NCI-H2227 (cell line): ENCODE results near the gene RPS6KA6.

Experiments used
- DNase-seq: peaks from one replicate; lab custom pipeline; 2025; ENCODE audit not compliant: unreplicated experiment; lab: John Stamatoyannopoulos, UW

Gene RPS6KA6

DNA sequence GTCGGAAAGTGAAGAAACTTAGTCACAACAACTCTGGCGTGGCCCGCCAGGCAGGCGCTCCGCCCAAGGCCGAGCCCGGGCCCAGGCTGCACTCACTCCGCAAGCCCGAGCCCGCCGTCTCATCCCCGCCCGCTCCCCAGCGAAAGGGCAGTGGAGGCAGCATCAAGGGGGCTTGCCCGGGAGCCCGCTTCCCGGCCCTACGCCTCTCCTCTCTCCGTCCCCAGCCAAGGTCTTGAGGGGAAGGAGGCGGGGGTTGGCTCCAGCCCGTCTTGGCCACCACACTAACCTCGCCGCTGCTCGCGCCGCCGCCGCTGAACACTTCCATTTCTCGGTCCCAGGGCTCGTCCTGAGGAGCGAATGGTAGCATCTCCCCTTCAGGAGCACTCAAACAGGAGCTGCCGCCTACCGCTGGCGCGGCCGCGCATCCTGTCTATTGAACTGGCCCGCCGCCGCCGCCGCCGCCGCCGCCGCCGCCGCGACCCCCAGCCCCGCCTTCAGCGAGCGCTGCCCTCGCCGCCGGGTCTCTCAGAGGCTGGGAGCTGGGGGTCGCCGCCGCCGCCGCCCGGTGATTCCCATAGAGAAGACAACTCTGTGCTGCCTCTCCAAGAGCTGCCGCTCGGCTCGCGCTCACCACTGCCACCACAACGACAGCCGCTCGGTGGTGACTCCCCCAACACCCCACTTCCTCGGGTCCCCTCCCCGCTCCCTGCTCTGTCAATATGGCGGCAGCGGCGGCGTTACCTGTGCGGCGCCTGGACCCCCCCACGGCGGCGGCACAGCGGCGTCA is at the start of gene RPS6KA6:
Gene RPS6KA6 (minus strand): TSS at position 667 of the 787 bp plus-strand sequence. CDS start 300 bp downstream, at position 367.
- peak; percentile 65 for DNase-seq

DNA sequence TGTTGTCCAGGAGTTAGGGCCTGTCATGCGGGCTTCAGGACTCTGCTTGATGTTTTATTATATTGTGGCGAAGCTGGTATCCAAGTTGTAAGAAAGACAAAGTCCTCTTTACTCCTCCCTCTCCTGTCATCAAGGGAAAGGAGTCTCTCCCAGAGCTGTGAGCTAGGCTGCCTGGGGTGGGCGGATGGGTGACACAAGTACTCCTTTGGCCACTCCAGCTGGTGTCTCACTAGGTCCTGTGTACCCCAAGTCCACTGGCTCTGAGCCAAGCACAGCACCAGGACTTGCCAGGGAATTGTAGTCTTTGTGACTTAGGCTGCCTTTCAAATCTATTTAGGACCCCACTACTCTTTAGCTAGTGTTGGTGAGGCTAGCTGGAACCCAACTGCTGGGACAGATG is 36.7 kb upstream of the RPS6KA6 start:
- DNase-seq: no peak

DNA sequence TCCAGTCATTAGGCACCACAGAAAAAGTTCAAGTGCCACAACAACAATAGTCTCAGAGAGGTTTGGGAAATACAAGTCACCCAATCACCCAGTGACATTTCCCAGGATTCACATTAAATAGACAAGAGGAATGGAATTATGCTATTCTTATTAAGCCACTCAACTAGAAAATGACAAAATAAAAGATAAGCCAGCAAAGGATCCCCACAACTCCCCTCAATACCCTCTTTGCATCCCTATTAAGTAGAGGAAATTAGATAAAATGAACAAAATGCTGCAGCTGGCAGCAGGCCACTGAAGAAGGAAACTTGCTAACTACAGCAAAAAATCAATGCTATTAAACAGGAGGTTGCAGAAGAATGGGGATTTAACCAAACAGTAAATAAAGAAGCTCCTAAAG is 35.3 kb upstream of the RPS6KA6 start:
- no peak for DNase-seq

DNA sequence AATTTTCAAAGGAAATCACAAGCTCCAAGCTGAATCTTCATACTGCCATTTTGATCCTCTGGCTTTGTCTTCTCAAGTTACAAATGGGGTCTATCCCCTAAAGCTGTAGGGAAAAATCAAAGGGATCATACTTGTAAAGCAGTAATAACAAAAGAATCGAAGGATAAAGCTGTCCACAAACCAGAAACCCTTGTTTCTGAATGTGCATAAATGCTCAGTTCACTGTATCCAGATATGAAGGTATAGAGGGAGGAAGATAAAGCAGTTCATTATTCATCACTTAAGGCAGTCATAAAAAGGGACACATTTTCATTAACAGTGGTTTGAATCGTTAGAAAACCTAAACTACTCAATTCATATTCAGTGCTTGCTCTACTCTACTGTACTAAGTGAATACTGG is 33.2 kb upstream of the RPS6KA6 start:
- DNase-seq: no peak

DNA sequence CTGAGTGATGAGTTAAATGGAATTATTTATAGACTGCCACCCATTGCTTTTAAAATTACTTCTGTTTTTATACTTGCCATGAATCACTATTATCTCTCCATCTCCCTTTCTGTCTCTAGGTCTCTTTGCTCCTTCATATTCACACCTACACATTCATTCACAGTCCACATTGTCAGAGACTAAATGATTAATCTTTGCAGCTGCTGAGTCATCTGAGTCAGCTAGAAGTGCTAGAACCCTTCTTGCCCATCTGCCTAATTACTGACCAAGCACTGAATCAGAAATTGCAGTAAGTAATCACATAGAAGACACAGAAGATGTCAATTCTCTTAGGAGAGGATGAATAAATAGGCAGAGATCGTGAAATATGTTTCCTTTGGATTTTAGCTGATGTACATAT is 31.6 kb upstream of the RPS6KA6 start:
- DNase-seq: no peak

DNA sequence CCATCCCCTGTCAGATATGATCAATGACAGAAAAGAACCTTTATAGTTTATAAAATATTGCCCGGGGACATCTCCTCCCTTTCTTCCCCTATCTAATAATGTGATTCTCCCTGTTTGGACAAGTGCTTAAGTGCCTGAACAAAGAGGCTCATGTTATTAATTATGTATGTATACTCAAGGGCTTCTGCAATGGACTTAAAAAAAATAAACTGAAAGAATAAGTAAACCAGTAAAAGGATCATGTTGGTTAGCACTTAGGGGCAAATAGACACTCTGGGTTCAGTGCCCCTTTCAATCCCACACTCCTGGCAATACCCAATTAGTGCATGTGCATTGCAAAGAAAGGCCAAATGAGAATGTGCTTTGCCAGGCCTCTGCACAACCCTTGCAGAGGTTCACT is 30.7 kb upstream of the RPS6KA6 start:
- DNase-seq: no peak

DNA sequence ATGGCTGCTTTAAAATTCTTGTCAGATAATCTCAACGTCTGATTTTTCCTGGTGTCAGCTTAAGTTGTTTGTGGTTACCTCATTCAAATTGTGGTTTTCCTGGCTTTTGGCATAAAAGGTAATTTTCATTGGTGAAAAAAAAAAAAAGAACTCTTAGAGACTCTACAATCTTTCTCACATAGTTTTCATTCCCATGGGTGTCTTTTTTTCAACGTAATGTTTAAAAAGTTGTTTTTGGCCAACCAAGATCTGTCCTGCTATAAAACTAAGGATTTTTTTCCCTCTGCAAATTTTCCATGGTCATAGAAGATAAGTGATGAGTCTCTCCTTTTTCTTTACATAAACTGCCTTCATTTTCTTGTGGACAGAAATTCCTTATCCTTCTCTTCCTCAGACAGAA is 28.9 kb upstream of the RPS6KA6 start:
- DNase-seq: no peak

DNA sequence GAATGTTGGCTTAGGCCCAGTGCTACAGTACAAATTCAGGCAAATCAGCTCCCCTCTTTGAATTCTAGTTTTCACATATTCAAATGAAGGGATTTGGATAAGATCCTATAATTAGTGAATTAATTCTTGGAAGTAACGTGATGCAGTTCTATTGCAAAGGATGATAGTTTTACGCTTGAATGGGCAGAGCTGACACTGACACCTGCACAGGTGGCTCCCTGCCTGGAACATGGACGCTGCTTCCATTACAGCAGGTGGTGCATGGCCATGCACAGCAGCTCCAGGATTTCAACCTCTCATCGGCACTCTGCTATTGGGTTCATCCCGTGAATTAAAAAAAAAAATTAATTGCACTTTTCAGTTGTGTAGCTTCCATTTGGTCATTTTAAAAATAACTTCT is 28.4 kb upstream of the RPS6KA6 start:
- DNase-seq: no peak

DNA sequence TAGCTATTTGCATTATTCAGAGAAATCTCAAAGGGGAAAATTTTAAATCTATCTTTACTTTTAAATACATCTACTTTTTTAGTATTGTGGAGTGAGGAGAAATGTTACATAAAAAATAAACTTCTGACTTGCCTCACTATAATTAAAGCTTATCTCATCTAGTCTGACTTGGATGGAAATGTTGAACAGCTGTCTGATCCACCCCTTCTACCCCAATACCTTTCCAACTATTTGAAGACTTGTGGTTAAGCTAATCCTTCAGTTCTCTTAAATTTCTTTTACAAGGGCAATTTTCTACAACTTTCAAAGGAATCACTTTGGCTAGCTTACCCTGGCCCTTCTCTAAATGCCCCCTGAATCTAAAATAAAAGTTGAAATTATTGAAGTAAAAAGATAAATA is 17.3 kb upstream of the RPS6KA6 start:
- DNase-seq: no peak

DNA sequence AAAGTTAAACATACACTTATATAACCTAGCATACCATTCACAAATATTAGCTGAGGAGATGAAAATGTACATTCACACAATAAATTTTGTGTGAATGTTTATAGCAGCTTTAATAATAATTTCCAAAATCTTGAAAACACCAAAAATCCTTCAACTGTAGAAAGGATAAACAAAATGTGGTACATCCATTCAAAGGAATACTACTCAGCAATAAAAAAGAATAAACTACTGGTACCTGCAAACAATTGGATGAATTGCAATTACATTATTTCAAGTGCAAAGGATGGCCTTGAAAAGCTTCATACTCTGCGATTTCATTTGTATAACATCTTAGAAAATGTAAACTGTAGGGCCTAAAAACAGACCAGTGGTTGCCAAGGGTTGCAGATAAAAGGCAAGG is 11.7 kb upstream of the RPS6KA6 start:
- DNase-seq: no peak

DNA sequence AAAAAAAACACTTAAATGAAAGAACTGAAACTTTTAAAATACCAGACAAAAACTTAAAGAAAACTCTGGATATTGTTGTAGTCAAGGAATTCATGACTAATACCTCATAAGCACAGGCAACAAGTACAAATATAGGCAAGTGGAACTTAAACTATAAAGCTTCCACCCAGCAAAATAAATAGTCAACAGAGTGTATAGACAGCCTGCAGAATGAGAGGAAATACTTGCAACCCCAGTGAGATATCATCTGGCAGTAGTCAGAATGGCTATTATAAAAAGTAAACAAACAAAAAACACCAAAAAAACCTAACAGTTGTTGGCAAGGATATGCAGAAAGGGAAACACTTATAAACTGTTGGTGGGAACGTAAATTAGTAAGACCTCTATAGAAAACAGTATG is 9.6 kb upstream of the RPS6KA6 start:
- no peak for DNase-seq

DNA sequence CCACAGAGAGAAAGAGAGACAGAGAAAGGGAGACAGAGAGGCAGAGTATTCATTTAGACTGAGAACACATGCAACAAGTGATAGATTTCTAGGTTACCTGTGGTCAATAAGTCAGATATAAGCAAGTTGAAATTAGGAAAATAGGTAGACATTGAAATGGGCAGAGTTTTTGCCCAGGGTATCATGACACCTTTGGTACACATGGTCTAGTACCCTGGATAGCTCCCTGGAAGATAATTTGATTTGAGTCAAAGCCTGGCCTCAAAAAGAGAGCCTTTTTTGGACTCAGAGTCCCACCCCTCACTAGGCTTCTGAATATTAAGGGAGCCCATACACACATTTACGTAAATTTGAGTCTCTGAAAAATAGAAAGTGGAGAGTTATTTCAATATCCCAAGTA is 4.0 kb upstream of the RPS6KA6 start:
- DNase-seq: no peak

DNA sequence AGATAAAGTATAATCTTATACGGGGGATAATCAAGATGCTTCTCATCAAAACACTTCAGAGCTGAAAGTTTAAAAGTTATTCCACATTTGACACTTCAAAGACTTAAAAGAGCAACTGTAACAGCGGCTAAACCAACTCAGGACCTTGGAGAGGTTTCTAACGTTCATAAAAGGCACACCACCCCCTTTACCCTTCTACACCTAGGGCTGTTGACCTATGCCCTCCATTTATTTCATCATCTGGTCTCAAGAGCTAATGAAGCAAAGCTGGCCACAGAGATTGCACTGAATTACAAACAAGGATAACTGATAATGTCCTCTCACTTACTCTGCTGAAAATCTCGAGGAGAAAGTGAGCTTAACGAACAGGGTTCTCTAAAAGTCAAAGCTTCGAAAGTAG is 1.1 kb upstream of the RPS6KA6 start:
- DNase-seq: no peak

DNA sequence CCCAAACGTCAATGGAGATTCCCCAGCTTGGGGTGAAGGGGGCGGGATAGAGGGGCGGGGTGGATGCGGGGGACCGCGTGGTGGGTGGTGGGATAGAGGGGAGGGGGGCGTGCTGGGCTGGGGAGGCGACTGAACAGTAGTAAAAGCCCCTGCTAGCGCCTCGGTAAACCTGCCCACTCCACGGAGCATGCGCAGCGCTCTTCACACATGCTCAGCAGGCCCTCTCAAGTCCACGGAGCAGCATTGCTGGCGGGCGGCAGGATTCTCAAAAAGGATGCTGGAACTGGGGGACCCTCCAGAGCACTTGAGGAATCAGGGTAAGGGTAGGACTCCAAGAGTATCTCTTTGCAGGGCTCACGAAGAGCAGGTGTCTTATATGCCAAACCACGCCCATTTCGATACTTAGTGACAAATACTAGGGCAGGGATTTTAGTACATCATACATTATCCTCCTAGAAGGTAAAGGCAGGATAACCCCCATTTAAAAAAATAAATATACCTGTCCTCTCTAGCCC is 378 bp upstream of the RPS6KA6 start:
- DNase-seq: peak; percentile 84

DNA sequence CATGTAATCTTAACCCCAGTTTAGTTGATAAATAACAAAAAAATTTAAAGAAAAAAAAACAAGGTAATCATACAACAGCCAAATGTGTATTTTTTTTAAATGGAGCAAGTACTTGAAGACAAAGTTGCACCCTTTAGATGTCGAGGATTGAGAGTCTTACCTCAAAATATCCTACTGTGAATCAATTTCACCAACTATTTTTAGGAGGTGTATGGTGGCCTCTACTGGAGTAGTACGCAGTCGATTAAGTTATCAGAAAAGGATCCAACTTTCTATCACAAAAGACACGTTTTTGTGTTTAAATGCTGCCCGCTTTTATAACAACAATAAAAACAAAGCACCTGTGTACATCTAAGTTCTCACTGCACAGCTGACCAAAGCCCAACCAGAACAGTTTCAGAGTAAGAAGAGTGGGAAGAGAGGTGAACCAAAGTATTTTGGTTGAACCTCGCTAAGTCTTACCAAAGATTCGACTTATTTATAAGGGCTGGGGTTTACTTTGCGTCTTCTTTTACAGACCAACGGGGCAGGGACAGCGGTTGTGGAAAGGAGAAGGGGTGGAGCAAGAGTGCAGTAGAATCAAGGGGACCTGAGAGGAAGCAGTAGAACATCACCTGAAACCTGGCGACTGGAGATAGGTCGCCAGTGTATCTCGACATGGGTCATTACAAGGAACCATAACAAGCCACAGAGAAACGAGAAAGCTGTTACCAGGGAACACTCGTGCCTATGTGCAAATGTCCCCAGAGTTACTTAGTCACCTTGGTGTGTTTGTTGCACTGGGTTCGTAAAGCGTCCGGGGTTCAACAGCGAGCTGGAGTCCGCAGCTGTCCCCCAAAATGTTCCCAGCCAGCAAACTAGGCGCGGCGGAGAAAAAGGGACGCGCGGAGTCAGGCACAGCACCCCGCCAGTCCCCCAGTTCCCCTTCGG is 1.1 kb downstream of the RPS6KA6 start:
- DNase-seq: no peak

DNA sequence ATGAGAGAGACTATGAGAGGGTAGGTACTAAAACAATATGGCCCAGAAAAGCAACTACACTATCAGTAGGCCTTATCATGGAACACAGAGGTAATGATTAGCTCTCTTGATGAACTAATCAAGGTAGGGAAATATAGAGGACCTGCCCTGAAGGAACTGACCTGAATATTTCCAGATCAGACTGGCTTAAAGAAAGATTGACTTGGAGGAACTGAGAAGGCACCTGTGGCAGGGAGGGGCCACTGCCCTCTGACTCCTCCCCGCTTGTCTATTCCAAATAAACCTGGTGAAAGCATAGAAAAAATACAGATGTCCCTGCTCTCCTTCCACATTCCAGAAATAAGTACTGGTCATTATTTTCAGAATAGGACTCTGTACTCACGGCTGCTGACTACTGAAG is 5.5 kb downstream of the RPS6KA6 start:
- DNase-seq: no peak

DNA sequence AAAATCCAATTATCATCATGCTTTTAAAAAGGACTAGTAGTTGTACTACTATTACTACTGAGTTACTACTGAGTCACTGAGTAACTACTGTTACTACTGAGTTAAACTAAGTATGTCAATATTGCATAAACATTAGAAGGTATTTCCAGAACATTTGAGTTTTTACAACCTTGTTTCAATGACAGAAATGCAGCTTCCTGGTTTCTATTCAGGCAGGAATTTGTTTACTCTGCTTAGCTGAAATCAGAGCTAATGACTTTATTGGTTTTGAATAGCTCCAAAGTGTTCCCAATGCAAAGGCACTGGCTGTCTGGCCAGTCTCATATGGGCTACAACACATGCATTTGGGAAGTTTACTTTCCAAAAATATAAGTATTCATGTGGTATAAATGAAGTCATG is 12.0 kb downstream of the RPS6KA6 start:
- no peak for DNase-seq

DNA sequence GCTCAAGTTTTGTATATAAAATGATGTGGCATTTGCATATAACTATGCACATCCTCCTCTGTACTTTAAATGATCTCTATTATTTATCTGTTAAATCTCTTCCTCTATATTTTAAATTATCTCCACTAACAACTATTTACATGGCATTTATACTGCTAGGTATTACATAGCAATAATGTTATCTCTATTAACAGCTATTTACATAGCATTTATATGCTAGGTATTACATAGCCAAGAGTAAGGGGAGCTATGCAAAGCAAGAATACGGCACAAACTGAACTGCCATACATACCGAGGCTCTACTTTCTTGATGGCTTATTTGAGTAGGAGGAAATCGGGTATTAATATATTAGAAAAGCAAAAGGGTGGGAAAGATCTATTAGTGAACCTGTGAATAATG is 12.7 kb downstream of the RPS6KA6 start:
- no peak for DNase-seq

DNA sequence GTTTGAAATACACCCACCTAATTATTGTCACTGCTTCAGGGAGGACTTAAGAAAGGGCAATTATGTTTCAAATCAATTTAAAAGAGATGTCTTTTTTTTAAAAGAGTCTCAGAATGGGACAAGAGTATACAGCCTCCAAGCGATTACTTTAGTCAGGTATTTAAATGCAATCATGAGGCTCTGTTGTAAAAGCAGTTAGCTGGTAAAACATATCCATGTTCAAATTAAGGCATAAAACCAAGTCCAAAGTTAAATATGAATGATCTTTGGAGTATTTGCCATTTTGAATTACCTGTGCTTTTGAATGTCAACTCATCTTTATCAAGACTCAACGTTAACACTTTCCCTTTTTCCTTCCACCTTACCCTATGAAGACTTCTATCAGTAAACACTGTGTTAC is 13.7 kb downstream of the RPS6KA6 start:
- no peak for DNase-seq

DNA sequence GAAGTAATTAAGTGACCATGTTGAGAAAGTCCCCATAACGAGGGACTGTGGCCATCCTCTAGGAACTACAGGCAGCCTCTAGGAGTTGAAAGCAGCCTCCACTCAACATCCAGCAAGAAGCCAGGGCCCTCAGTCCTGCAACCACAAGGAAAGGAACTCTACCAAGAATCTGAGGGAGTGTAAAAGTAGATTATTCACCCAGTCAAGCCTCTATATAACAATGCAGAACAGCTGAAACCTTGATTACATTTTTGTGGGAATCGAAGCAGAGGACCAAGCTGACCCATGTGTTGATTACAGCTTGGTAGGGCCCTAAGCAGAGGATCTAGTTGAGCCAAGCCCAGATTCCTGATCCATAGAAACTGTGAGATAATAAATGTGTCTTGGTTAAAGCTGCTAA is 17.1 kb downstream of the RPS6KA6 start:
- no peak for DNase-seq

DNA sequence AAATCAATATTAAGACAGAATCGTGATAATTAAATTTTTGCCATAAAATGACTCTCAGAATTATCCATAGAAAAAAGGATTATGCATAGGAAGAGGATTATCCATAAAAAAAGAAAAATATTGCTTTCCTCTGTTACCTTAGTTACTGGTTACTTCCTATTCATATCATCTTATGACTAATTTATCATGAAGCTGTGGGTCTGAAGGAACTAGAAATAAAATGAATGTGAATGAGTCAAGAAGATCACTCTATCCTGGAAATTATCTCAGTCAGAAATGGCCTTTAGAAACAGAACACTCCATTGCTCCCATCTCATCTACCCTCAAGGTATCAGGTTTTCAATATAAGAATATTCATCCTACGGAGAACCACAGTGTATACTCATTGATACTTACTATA is 19.4 kb downstream of the RPS6KA6 start:
- DNase-seq: no peak

DNA sequence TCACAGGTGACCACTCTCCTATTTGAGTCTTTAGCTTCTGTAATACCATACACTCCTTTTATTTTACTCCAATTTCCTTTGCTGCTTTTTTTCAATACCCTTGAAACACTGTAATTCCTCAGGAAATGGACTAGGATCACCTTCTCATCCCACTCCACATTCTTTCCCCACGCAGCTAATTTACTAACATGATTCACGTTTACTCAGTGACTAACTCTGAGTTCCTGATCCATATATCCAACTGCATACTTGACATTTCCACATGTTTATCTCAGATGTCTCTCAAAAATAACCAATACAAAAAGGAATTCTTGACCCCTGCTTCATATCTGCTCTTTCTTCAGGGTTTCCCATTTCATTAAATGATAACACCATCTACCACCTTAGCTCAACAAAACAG is 19.9 kb downstream of the RPS6KA6 start:
- no peak for DNase-seq
